Hypothalamus (tissue), 51 donors: ENCODE measurements around the gene SUFU.

Experiments
- DNase-seq, 51 donors: peaks; one replicate each; lab custom pipeline; 2025; lab: John Stamatoyannopoulos, UW

The SUFU gene

GRCh38 chr10:102588875-102589274, 85.1 kb downstream of the SUFU start:
- DNase-seq, result no peak

DNA sequence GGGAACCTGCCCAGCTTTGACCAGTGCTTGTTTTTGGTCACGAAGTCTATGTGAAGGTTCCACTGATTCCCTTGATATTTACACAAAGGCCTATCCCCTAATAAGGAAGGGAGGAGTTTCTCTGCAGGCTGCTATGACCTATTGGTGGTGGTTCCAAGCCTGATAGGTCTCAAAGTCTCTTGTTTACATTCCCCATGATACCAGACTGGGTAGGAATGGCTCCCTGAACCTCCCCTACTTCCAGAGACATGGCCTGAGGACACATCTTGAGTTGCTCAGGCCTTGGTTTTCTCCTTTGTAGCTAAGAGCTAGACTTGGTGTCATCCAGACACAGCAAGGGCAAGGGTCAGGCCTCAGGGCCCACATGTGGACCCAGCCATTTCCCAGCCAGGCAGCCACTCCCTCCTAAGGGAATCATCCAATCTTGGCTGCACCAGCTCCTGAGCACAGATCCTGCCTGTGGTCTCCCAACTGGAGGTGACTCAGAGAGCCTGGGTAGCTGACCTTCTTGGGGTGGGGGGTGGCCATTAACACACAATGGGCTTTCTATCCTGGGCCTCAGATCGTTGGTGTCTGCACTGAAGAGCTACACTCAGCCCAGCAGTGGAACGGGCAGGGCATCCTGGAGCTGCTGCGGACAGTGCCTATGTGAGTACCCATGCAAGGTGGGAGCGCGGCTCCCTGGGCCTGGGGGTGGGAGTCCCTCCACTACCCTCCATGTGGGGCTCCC, 89.5 kb downstream of the SUFU start:
- DNase-seq, result no peak

DNA sequence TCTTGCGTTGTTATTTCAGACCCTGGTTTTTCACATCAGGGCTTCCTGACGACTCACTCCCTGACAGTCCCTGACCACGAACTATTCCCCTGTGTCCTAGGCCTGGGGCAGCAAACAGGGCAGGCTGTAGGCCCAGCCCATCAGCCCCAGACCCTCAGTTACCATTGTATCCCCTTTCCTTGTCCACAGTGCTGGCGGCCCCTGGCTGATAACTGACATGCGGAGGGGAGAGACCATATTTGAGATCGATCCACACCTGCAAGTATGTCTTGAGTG, 90.0 kb downstream of the SUFU start:
- DNase-seq, result no peak

DNA sequence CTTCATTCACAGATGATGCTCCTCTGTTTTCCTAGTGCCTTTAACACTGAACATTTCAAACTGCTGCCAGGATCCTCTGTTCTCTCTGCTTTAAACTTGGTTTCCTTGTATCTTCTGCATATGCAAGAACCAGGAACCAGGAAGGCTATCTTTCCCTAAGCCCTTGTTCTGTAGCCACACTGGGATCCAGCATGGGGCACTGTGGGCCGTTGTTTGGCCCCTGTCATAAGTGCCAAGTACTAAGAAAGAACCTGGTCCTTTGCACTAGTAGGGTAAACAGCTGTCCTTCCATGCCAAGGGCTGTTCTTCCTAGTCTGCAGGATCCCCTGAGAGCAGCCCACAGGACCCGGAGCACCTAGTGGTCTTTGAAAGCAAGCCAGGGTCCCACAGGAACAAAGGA, 91.5 kb downstream of the SUFU start:
- DNase-seq, result peak in 18 of 51 donors; percentile 9 to 60 (median 44)

DNA sequence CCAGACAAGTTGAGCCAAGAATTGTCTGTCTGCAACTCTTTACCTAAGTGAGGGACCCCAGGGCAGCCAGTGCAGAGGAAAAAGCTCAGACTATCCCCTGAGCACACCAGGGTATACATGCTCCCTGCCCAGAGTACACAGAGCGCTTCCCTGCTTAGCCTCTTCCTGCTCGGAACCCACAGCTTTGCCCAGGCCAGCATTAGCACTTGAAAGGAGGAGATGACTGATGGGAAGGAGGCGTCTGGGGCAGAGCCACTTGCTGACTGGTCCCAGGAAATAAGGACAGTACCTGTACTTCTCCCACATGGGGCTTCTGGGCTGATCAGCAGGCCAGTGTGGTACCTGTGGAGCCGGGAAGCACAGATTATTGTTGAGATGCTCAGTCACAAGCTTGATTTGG, 92.1 kb downstream of the SUFU start:
- DNase-seq, result no peak

- peak in 15 of 51 donors; percentile 15 to 45 (median 31) for DNase-seq
These were observed 92.8 kb downstream of the SUFU start for GRCh38 chr10:102596506-102596971.

GRCh38 chr10:102597131-102597991, 93.6 kb downstream of the SUFU start:
- no peak for DNase-seq

DNA sequence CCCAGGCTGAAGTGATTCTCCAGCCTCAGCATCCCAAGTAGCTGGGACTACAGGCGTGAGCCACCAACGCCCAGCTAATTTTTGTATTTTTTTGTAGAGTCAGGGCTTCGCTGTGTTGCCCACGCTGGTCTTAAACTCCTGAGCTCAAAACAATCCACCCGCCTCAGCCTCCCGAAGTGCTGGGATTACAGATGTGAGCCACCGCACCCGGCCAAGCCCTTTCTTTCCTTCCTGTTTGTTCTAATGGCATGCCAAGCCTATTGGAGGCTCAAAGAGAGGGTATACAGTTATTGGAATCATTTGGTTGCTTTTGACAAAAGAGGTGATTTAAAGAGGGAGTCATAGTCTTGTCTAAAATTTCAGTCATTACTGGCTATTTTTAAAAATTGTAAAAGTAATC, 94.5 kb downstream of the SUFU start:
- no peak for DNase-seq

- no peak for DNase-seq
These were observed 96.0 kb downstream of the SUFU start for GRCh38 chr10:102599565-102600327.

- no peak for DNase-seq
These were observed 97.0 kb downstream of the SUFU start for GRCh38 chr10:102600816-102601215.

DNA sequence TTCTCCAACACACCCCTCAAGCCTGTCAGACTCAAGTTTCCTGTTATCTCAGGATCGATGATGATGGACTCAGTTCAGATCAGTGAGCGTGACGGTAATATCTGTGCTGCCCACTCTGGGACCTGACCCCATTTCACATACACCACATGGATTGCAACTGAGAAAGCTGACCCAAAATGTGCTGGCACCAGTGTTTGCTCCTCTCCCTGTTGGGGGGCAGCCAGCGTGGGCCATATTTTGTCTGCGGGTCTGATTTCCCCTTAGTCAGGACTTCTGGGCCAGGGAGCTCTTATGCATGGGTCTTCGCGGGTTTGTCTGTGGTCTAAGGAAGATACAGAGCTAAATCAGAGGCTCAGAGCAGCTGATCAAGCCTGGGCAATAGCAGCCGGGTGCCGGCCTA, 97.9 kb downstream of the SUFU start:
- no peak for DNase-seq

GRCh38 chr10:102602272-102603045, 98.7 kb downstream of the SUFU start:
- DNase-seq, result no peak

DNA sequence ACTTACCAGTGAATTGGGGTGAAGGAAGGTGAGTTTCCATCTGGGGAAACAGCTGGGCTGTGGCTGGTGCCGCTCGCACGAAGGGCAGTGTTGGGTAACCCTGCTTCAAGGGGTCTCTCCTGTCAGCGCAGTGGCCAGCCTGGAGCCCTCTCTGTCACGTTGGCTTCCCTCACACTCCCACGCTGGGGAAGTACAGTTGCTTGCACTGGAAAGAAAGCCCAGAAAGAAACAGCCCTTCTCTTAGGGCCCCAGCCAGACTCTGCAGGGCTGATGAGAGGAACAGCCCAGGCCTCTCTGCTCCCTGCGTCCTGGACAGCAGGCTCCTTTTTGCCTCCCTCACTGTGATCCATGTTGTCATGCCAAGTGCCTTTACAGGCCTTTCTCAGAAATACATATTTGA, 100.2 kb downstream of the SUFU start:
- DNase-seq, result no peak

DNA sequence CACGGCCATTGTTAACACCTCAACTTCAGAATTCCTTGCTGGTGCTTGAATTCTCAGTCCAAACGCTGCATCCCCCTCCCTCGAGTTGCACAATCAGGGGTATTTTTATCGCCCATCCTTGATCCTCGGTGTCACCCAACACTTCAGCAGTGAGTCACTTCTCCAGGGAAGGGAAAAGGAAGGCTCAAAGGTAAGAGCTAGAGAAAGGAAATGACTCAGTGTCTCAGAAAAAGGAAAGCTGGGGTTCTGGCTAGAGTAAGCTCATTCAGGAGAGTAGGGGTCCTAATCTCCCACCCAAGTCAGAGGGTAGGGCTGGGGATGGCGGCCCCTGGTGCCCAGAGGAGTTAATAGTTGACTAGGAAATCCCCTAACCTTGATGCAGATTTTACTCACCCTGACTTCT, 100.7 kb downstream of the SUFU start:
- no peak for DNase-seq

DNA sequence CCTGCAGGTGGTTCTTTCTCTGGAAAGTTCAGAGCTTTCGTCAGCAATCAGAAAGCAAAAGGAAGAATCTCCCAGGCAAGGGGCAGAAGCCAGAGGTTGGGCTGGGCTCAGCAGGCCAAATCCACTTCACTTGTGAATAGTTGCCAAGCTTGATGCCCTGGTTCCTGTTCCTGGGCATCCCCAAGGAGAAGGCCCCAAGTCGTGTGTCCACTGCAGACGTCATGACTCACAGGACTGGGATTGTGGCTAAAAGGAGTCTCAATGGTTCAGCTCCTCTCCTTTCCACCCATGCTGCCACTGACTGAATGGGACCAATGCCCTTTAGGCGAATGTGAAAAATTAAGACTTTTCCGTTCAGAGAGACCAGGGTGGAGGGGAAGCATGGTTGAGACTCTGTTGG, 101.9 kb downstream of the SUFU start:
- DNase-seq, result no peak

DNA sequence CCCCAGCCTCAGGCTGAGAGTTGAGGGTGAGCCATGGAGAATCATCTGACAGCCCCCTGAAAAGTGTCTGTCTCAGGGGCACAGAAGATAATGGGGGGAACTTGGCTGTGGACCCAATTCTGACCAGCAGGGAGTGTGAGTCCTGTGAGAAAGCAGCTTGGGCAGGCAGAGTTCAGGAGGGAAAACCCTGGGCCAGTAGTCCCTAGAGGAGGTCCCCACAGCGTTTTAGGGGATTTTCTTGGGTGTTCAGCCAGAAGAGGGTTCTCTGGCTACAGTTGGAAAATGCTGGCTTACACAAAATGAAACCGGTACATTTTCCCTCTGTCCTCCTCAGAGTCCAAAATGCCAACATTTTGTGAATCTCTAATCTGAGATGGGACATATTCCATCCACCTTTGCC, 104.7 kb downstream of the SUFU start:
- no peak for DNase-seq

DNA sequence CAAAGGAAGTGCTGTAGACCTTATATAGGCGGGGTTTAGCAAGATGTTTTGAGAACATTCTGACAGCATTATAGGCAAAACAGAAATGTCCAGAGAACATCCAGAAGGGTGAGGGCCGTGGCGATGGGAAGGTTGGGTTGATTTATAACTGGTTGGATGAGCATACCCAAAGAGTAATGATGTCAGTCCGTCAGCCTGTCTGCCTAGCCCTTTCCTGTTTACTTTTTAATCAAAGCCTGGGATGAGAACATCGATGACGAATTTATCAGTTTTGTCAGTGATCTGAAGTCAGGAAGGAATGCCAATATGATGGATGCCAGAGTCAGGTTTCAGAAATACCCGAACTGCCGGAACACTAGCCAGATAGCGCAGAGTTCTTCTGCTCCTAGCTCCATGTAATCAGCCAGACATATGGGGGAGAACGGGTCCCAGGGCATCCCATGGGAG, 106.7 kb downstream of the SUFU start:
- no peak for DNase-seq

DNA sequence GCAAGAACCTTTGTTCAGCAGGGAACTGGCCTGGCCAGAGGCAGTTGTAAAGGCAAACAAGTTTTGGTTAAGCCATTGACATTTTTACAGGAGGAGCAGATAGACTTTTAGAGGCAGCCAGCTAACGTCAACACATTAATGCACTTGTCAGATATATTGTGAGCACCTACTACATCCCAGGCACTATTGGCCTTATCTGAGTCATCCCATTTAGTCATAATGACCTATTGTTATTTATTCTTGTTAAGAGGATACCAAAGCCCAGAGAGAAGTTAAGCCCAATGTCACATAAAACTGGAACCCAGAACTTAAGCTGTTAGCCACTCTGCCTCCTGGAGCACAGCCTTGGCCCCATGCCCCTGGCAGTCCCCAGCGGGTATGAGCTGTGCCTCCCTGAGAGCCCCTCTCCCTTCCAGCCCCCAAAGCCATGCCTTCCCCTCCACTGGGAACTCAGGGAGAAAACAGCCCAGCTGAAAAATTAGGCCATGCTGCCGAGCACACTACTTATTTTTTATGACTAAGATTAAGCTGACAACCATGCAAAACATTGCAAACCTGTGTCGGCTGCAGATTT, 107.8 kb downstream of the SUFU start:
- DNase-seq, result peak in 1 of 51 donors; percentile 31

GRCh38 chr10:102612964-102613275, 109.1 kb downstream of the SUFU start:
- no peak for DNase-seq

DNA sequence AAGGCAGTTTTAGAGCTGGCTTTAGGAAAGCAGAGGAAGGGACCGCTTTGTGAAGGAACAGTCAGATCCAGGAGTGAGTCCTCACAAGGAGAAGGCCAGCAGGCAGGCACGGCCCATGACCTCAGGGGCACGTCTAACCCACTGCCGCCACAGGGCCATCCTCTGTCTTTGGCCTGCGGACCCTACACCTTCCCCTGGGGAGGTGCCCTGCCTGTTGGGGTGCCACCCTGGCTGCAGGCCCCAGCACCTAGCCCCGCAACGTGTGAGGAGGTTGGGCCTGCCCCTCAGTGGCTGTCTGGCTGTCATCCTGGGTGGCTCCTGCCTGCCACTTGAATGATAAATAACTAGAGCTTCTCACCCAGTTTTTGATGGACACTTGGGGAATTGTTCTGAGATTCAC, 109.5 kb downstream of the SUFU start:
- DNase-seq, result no peak
